RCC 7860 (cell line): Measurements from ENCODE around the gene NAA38.
A peak's percentile ranks its signal among the peaks of the same experiment; 100 is the strongest.

Source experiments
- DNase-seq: peaks from one replicate; pipeline ENCODE4 v3.0.0-alpha.2; 2015; ENCODE audit warnings: low spot score
- FAIRE-seq: peaks from 2 replicates; lab custom pipeline; 2012; peaks lifted over from hg19 to GRCh38; lab: Jason Lieb, UNC

The NAA38 gene

GRCh38 chr17:7842380-7843256, 14.7 kb downstream of the NAA38 start:
- DNase-seq (peak; percentile 89), FAIRE-seq (no peak)

- no peak for FAIRE-seq
- DNase-seq: peak; percentile 54
Observed at GRCh38 chr17:7841915-7842379, 15.4 kb downstream of the NAA38 start.

DNA sequence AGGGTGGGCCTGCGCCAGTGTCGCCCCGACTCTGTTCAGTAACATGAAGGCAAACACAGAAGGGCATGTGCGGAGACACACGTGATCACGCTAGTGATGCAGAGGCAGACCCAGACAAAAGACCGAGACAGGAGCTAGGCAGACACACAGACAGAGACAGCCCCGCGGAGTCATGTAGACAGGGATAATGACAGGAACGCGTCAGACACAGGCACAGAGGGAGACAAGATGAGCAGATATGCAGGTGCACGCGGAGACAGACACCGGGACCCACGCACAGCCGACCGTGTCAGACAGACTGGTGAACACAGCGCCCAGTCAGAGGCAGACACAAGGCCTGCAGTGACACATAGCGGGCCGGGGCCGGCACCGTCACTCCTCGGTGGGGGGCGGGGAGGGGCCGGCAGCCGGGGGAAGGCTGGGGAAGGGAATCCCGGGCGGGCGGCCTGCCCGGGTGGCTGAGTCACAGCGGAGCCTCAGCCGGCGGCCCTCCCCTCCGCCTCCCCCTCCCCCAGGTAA, 15.9 kb downstream of the NAA38 start:
- FAIRE-seq (no peak), DNase-seq (peak; percentile 81)

GRCh38 chr17:7840875-7841274, 16.5 kb downstream of the NAA38 start:
- FAIRE-seq: no peak
- no peak for DNase-seq

DNA sequence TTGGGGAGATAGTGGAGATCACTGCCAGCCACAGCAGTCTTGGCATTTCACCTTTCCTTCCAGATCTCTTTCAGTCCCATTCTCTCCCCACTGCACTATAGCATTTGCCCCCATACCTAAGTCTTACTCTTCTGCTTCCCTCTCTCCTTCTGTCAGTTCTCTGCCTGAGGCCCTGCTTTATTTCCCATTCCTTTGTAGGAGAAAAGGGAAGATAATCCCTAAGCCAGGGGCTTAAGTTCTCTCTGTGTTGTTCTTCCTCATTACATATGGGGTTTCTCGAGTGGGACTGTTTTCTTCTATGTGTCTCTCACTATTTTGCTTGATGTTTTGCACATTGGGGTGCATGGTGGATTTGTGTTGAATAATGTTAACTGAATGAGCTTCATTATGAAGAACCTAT, 16.9 kb downstream of the NAA38 start:
- DNase-seq (no peak), FAIRE-seq (no peak)

DNA sequence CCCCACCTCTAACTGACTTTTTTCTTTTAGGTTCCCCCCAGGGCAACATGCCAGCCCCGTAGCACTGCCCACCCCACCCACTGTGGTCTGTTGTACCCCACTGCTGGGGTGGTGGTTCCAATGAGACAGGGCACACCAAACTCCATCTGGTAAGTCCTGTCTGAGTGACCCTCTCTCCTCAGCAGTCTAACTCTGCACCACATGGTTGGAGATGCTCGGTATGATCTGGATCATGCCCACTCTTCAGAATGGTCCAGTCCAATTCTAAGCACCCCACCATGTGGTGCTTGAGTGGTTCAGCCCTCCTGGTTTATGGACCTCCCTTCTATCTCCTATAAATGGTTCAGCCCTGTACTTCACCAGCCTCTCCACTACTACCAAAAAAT, 17.5 kb downstream of the NAA38 start:
- no peak for DNase-seq
- FAIRE-seq: no peak

DNA sequence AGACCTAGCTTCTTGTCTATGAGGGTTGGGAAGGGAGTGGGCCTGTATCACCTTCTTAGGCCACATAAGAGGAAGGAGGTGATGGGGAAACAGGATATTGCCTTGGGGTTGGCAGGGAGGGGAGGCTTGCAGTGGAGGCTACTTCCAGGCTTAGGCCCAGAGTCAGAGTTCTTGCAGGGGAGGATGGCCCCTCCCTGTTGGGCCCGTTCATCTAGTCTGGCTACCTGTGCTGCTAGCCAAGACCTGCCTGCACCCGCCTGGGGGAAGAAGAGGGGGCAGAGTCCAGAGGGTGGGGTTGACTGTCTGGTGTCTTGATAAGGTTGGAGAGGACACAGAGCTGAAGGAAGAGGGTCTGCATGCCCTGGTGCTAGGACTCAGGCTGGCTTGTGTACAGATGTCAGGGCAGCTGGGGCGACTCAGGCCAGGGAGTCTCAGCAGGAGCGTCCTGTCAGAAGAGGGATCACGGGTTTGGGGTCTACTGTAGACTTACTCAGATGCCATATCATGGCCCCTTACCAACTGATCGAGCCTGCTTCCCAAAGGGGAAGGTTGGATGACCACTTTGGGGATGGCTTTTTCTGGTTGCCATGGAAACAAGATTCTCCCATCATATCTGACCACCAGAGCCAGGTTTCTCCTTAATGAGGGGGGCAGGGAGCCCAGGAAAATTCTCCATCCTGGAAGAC, 18.0 kb downstream of the NAA38 start:
- DNase-seq (no peak), FAIRE-seq (no peak)

DNA sequence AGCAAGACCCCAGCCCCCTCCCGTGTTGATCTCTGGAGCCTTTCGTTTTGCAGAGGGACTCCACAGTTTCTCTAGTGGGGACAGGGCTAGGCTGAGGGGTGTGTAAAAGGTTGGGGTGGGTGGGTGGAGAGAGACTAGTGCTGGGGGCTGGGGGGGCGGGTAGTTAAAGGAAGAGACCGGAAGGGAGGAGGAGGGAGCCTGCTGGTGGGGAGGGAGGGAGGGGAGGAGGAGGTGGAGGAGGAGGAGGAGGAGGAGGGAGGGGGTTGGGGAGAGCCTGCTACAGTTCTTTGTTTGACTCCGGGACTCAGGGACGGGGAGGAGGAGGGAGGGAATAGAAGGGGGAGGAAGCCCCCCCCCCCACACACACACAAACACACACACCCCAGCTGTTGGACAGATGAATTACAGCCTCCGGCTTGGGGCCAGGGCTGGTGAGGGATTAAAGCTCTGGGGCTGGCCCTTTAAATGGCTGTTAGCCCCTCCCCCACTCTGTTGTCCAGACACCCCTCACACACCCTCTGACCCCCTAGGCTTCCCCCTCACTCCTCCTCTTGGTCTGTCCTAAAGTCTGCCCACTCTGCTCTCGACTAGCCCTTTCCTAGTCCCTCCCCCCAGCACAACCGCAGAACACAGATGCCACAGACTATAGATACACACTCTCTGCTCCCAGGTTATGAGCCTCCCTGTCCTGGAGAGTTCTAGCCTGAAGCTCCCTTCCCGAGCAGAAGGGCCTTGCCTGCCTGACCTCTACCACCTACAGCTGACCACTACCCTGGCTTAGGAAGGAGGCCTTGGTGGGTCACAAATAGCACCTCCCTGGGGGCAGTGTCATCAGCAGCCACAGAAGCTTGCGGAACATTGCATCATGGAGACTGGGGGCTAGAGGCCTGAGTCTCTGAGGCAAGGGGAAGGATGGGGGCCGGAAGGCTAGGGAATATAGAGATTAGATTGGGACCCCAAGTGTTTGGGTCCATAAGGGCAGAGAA, 19.0 kb downstream of the NAA38 start:
- no peak for DNase-seq
- no peak for FAIRE-seq

DNA sequence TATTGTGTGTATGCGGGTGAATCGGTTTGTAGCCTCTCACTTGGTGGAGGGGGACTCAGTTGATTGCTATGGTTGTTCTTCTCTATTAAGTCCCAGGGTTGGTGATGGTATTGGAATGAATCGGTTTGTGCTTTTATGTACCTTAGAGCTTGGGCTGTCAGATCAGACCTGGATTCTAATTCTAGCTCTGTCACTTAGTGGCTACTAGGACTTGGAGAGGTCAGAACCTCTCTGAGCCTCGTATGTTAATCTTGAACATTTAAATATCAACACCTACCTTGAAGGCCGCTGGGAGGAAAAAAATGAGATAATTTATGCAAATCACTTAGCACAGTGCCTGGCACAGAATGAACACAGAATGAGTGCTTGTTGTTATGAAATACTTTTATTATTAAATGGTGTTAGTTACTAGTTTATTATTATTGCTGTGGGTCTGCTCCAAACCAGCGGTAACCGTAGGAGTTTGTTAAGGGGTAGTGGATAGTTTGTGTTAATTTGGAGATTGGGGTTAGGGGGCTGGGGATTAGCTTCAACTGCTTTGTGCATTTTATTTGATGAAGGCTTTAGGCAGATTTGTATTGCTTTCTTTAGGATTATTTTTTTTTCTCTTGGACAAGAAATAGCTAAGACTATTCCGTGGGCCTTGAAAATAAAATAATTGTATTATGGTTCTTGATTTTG, 19.8 kb downstream of the NAA38 start:
- DNase-seq: no peak
- FAIRE-seq: no peak

GRCh38 chr17:7836596-7837407, 20.6 kb downstream of the NAA38 start:
- DNase-seq: peak; percentile 79
- no peak for FAIRE-seq

- no peak for FAIRE-seq
- DNase-seq: peak; percentile 14
Observed at GRCh38 chr17:7835814-7836595, 21.4 kb downstream of the NAA38 start.

- peak; percentile 86 for DNase-seq
- peak; percentile 77 for FAIRE-seq
Observed at GRCh38 chr17:7834957-7835813, 22.2 kb downstream of the NAA38 start.

- DNase-seq: no peak
- no peak for FAIRE-seq
Observed at GRCh38 chr17:7834542-7834956, 22.8 kb downstream of the NAA38 start.

- DNase-seq: peak; percentile 52
- FAIRE-seq: no peak
Observed at GRCh38 chr17:7833795-7834541, 23.4 kb downstream of the NAA38 start, which contains the start of gene KDM6B. Gene KDM6B, plus strand, starts transcription at chr17:7834217. Its CDS starts 11,338 bp downstream, at chr17:7845555.

DNA sequence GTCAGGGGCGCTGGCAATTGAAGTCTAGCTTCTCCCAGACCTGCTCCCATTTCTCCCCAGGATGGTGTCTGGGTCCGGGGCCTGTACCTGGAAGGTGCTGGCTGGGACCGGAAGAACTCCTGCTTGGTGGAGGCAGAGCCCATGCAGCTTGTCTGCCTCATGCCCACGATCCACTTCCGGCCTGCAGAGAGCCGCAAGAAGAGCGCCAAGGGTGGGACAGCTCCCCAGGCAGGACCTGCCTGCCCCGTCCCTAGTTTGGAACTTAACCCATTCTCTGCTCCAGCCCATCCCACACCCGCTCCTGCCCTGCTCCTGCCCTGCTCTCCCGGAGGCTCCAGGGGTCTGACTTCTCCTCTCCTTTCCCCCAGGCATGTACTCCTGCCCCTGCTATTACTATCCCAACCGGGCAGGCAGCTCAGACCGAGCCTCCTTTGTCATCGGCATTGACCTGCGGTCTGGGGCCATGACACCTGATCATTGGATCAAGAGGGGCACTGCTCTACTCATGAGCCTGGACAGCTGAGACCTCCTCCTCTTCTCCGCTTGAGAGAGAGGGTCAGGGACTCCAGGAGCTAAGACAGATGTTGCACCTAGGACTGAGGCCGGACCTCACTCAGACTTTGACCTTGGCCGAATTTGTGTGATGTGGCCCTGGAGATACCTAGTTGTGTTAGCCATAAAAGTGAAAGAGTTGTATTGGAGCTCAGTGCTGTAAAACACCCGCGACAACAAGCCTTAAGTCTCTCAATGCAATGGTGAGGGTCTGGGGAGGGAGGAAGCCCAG, 24.2 kb downstream of the NAA38 start:
- FAIRE-seq (no peak), DNase-seq (no peak)

- DNase-seq (no peak), FAIRE-seq (no peak)
Observed at GRCh38 chr17:7832431-7832830, 24.9 kb downstream of the NAA38 start.
